HG02970 (cell line): ENCODE data around the gene GTSE1.

Experiments
- ATAC-seq: cut with Tn5 transposase; IDR thresholded peaks from one replicate; pipeline ENCODE4 v1.9.1; 2021; ENCODE audit warnings: mild to moderate bottlenecking, moderate library complexity, moderate number of reproducible peaks; ENCODE audit not compliant: unreplicated experiment, low FRiP score

The GTSE1 gene

GRCh38 chr22:46273432-46274148 is 23.1 kb upstream of the GTSE1 start:
- ATAC-seq, result no peak

DNA sequence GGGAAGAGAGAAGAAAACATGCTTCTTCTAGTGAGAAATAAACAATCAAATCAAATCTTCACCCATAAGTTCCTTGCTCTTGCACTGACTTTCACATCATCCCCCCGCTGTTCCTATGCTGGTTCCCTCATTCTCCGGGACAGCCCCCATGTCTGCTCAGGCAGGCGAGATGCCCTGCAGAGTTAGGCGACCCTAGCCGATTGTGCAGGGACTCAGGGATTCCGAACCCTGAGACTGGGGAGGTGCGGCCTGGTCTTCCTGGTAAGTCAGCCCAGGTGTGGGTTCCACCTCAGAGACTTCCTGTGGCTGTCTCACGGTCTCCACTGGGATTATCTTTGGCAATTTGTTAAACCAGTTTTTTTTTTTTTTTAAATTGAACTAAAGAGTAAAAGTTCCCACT is 22.3 kb upstream of the GTSE1 start:
- no peak for ATAC-seq

DNA sequence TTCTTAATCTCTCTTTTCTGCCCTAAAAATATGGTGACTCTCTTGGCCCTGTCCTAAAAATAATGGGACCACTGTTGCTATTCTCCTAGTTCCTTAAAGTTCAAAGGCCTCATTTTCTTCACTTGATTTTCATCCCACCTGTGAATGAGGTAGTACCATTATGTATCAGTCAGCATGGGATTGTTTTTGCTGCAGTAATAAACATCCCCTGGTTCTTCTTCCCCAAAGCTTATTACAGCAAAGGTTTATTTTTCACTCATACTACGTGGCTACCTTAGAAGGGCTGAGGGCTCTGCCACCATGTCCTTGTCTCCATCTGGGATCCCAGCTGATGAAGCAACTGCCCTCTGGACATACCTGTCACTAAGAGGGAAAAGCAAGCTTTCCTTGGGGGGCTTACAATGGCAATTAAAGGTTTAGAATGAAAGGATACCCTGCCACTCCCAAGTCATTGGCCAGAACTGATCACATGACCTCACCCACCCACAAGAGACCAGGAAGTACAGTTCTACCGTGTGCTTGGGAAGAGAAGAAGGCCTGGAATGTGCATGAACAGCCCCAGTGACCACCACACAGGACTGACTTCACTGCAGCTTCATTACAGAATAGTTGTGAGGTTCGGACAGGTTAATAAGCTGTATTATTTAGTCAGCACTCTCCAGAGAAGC is 21.1 kb upstream of the GTSE1 start:
- no peak for ATAC-seq

DNA sequence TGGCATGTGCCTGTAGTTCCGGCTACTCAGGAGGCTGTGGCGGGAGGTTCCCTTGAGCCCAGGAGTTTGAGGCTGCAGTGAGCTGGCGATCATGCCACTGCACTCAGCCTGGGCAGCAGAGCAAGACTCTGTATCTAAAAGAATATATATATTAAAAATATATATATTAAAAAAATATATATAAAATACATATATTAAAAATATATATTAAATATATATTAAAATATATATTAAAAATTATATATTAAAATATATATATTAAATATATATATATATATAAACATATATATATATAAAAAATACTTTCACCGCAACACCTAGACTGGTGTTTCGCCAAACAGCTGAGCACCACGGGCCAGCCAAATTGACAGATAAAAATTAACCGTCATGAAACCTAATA is 20.1 kb upstream of the GTSE1 start:
- no peak for ATAC-seq

DNA sequence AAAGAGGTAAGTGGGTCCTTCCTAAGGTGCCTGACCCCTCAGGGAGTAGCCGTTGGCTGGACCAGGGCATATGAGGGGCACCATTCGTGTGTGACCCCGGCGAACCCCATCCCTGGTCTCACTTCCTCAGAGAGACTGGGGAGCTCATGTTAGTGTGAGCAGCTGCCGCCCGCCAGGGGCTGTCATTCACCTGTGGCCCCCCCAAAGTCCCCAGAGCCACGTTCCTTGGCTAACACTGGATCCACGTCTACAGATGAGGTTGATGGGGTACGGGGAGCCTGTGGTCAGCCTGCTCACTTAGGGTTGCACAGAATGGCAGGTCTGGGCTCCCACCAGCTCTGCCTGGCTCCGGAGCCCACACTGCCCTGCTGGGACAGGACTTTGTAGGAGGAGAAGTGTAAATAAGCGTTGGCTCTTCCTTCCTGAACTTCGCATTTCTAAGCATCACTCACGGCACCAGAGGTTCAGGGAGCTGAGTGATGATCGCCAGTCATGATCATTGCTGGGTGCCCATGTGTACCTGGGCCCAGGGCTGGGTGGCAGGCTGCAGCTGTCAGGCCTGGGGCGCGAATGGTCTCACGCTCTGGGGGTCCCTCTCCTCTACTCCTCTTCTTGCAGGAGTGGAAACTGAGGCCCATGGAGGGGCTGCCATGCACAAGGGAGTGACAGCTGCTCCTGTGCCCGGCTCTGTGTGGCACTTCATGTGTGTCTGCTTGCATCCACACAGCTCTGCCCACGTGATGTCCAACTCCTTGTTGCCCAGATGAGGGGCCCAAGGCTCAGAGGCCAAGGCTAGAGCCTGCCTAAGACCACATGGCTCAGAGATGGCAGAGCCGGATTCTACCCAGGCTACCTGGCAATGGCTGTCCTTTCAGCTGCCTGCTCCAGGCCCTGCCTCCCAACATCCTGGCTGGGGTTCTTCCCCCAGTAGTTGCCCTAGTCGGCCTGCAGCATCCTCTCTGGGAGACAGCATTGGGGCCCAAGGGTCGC is 17.7 kb upstream of the GTSE1 start:
- ATAC-seq, result no peak

DNA sequence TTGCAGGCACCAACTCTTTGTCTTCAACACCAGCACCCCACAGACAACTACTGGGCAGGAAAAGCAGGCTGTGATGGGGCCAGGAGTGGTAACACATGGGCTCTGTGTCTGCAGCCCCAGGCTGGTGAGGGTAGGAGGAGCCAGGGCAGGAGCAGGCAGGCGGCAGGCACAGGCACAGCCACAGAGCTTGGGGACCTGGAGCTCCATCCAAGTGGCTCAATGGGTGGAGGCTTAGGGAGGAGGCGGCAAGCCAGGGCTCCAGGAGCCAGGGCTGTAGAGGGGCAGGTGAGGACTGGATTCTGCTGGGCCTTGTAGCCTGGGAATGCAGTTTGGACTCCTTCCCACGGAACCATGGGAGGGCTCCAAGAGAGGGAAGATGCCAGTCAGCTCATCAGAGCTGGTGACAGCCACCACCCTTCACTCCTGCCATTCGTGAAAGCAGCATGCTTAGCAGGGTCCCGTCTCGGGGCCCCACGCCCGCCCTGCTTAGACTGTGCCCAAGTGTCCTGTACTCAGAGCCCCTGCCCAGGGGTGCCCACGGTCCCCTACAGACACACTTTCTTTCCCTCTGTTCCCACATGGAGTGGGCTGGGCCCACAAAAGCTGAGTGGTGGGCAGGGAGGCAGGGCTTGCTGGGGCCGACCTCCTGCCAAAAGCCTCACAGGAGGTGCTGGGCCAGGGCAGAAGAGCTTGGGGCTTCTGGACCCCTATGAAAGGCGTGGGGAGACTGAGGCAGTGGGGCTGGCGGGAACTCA is 16.4 kb upstream of the GTSE1 start:
- no peak for ATAC-seq

- ATAC-seq, result no peak
Observed at GRCh38 chr22:46280999-46281623, 15.6 kb upstream of the GTSE1 start.

DNA sequence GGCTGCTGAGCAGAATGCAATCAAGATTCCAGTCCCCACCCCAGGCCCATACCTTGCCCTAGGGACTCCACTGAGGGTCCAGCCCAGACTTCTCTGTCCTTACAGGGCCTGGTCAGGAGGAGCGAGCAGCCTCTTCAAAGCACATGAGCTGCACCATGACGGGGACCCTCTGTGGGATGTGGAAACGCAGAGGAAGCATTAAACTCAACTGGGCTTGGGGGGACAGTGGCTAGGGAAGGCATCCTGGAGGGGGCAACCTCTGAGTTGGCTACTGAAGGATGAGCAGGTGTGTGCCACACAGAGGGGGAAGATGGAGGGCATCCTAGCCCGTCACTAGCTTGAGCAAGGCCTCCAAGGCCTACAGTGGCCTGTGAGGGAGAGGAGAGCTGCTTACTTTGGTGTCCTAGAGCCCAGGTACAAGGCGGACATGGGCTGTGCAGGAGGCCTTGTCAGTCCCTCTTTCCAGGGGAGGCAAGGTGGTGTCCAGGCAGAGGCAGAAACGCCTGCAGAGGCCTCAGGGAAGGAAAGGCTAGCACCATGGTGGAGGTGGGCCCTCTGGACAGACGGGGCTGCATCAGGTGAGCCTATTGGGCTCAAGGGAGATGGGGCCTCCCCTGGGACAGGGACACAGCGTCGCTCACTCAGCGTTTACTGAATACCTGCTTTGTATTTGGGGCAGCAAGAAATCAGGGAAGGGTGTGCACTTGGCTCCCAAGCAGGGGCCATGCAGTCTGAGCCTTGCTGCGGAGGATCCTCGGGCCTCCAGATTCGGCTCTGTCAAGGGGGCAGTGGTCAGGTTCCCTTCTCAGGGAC is 14.6 kb upstream of the GTSE1 start:
- no peak for ATAC-seq

GRCh38 chr22:46286006-46286405 is 10.7 kb upstream of the GTSE1 start:
- no peak for ATAC-seq

- no peak for ATAC-seq
Observed at GRCh38 chr22:46286941-46287872, 9.5 kb upstream of the GTSE1 start.

DNA sequence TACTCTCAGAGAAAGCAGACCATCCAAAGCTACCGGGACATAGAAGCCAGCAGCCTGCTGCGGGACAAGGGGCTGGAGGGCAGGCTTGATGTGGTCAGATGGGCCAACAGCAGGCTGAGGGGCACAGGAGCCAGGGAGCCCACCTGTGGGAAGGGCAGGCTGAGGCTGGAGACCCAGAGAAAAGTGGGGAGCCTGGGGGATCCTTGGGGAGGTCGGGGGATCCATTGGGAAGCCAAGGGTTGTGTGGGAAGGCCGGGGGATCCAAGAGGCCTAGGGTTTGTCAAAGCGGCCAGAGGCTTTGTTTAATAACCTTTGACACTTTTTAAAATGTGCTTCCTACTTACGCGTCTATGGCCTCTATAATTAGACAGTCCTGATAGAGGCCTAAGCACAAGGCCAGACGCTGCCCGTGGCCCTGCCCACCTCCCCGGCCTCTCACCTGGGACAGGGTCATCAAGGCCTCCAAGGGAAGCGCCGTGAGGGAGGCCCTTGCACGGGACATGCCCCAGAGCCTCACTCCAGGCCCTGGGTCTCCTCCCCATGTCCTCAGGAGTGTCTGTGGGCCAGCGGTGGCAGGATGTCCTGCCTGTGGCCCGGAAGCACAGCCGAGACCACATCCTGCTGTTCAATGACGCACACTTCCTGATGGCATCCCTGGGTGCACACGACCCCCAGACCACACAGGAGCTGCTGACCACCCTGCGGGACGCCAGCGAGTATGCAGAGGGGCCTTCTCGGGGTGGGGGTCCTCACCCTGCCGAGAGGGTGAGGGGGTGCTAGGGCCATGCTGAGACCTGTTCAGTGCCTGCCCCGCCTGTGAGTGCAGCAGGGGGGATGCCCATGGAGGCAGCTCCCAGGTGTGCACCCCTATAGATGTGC is 8.6 kb upstream of the GTSE1 start:
- no peak for ATAC-seq

- no peak for ATAC-seq
Observed at GRCh38 chr22:46288846-46289243, 7.8 kb upstream of the GTSE1 start.

GRCh38 chr22:46289244-46289891 is 7.3 kb upstream of the GTSE1 start:
- ATAC-seq, result no peak

DNA sequence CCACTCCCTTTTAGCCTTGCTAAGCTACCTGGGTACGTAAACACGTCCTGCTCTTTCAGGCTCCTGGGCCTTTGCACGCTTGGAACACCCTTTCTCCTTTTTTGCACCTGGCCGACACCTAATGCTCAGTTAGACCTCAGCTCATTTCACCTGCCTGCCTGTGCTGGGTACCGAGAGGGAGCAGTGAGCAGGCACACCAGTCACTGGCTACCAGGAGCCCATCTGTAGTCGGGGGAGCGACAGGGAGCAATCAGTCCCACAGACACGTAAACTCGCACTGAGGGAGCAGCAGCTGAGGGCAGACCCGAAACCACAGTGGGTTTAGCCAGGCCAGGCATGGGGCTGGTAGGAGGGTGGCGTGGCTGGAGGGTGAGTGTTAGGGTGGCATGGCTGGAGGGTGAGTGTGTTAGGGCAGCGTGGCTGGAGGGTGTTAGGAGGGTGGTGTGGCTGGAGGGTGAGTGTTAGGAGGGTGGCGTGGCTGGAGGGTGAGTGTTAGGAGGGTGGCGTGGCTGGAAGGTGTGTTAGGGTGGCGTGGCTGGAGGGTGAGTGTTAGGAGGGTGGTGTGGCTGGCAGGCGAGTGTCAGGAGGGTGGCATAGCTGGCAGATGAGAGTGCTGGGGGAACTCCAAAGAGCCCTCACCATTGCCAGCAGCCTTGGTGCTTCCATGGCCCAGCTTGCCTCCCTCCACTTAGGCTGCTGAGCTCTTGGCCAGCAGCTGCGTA is 6.4 kb upstream of the GTSE1 start:
- ATAC-seq, result no peak

- ATAC-seq, result no peak
Observed at GRCh38 chr22:46290843-46291785, 5.6 kb upstream of the GTSE1 start.
